ENCODE data around the gene PNPLA7. TPM values are rescaled to one million over a fixed set of nuclear protein-coding genes. Genes with fewer than 3 reads are reported as not detected.

Gene PNPLA7
- total and polyA plus RNA-seq, 10 of the 15 experiments (the other 5 are each of a cell fraction or from before 2014, with no cell fraction given): 0.04 to 0.85 (median 0.19) TPM; not detected in 1

GRCh38 chr9:137478962-137479861 lies 71.0 kb downstream of the PNPLA7 start (continued):
- TF ChIP-seq ZBTB11 (CRISPR knock-in tag; IDR thresholded peaks at IDR 0.05): no peak
- TF ChIP-seq RUNX3 (IDR thresholded peaks at IDR 0.05; ENCODE audit: low read length): no peak
- no peak for TF ChIP-seq E2F4 (IDR thresholded peaks at IDR 0.05; ENCODE audit: low read depth, low read length)
- TF ChIP-seq, protein P1, sequence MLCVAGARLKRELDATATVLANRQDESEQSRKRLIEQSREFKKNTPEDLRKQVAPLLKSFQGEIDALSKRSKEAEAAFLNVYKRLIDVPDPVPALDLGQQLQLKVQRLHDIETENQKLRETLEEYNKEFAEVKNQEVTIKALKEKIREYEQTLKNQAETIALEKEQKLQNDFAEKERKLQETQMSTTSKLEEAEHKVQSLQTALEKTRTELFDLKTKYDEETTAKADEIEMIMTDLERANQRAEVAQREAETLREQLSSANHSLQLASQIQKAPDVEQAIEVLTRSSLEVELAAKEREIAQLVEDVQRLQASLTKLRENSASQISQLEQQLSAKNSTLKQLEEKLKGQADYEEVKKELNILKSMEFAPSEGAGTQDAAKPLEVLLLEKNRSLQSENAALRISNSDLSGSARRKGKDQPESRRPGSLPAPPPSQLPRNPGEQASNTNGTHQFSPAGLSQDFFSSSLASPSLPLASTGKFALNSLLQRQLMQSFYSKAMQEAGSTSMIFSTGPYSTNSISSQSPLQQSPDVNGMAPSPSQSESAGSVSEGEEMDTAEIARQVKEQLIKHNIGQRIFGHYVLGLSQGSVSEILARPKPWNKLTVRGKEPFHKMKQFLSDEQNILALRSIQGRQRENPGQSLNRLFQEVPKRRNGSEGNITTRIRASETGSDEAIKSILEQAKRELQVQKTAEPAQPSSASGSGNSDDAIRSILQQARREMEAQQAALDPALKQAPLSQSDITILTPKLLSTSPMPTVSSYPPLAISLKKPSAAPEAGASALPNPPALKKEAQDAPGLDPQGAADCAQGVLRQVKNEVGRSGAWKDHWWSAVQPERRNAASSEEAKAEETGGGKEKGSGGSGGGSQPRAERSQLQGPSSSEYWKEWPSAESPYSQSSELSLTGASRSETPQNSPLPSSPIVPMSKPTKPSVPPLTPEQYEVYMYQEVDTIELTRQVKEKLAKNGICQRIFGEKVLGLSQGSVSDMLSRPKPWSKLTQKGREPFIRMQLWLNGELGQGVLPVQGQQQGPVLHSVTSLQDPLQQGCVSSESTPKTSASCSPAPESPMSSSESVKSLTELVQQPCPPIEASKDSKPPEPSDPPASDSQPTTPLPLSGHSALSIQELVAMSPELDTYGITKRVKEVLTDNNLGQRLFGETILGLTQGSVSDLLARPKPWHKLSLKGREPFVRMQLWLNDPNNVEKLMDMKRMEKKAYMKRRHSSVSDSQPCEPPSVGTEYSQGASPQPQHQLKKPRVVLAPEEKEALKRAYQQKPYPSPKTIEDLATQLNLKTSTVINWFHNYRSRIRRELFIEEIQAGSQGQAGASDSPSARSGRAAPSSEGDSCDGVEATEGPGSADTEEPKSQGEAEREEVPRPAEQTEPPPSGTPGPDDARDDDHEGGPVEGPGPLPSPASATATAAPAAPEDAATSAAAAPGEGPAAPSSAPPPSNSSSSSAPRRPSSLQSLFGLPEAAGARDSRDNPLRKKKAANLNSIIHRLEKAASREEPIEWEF (IDR thresholded peaks at IDR 0.05; ENCODE audit: insufficient replicate concordance, low read depth, low read length): no peak
- no peak for TF ChIP-seq EZH2 (IDR thresholded peaks at IDR 0.05; ENCODE audit: borderline replicate concordance, control insufficient read depth, low read depth, low read length)
- TF ChIP-seq CTCF (IDR thresholded peaks at IDR 0.05 in 2 of 3, conservative IDR thresholded peaks at IDR 0.05 in 1 of 3; ENCODE audit: control insufficient read depth in 2 of 3, extremely low read depth in 1 of 3, insufficient read depth in 1 of 3, low read depth in 3 of 3, low read length in 3 of 3): no peak

Measured in GM12878 (cell line).